ENCODE results near the gene S100A6.

GRCh38 chr1:153506386-153506785 lies 29.4 kb downstream of the S100A6 start:
- TF ChIP-seq CTCF (IDR thresholded peaks at IDR 0.05) (no peak), POLR2AphosphoS5 (IDR thresholded peaks at IDR 0.05) (no peak), POLR2A (IDR thresholded peaks at IDR 0.05) (no peak)
